A673 (cell line): ENCODE results near the gene AGPAT3.

Source experiments
- CTCF ChIP-seq: fragments of 300-800, 200-600 bp; sonication (generic); conservative IDR thresholded peaks from 2 replicates; pipeline ENCODE4 v1.5.1; 2017; ENCODE audit warnings: low read depth, mild to moderate bottlenecking, antibody characterized with exemption, low read length, moderate library complexity, mixed read lengths
- EZH2 ChIP-seq: fragments of 200-600 bp; sonication (generic); IDR thresholded peaks from 2 replicates; pipeline ENCODE4 v1.6.1; 2017; ENCODE audit warnings: borderline replicate concordance, low read depth, mild to moderate bottlenecking, mixed read lengths, antibody characterized with exemption, low read length; ENCODE audit not compliant: poor library complexity, severe bottlenecking

DNA sequence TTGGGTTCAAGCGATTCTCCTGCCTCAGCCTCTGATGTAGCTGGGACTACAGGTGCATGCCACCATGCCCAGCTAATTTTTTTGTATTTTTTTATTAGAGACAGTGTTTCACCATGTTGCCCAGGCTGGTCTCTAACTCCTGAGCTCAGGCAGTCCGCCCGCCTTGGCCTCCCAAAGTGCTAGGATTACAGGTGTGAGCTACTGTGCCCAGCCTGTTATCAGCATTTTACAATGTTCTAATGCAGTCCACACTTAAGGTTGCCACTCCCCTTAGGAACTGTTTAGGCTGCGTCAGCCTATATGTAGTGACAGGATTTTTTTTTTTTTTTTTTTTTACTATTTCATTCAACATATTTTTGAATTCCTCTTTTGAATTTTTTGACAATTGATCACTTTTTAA is 30.2 kb downstream of the AGPAT3 start:
- TF ChIP-seq CTCF (no peak), EZH2 (no peak)
